GM12872 (cell line): Measurements from ENCODE around the gene NYAP2.

Experiments used
- TF ChIP-seq, protein P1 (sequence below): IDR thresholded peaks from 3 replicates; pipeline ENCODE4 v1.5.1; 2011; ENCODE audit warnings: low read depth, mild to moderate bottlenecking, low read length, moderate library complexity; ENCODE audit not compliant: insufficient read depth

The NYAP2 gene

DNA sequence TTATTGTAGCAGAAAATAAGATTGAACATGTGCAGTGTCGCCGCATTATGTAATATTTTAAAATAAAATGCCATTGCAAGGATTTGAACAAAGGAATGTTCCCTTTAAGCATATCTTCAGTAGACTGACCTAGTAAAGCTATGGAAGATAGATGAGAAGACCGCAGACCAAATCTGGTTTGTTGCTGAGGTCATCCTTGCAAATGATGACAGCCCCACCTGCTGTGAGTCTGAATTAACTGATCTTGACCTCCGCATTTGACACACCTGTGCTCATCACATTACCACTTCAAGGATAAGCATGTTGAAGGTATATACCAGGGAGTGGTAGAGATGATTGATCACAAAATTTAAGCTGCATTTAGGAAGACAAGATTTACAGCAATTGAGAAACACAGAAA is 96.2 kb downstream of the NYAP2 start:
- TF ChIP-seq, protein P1, sequence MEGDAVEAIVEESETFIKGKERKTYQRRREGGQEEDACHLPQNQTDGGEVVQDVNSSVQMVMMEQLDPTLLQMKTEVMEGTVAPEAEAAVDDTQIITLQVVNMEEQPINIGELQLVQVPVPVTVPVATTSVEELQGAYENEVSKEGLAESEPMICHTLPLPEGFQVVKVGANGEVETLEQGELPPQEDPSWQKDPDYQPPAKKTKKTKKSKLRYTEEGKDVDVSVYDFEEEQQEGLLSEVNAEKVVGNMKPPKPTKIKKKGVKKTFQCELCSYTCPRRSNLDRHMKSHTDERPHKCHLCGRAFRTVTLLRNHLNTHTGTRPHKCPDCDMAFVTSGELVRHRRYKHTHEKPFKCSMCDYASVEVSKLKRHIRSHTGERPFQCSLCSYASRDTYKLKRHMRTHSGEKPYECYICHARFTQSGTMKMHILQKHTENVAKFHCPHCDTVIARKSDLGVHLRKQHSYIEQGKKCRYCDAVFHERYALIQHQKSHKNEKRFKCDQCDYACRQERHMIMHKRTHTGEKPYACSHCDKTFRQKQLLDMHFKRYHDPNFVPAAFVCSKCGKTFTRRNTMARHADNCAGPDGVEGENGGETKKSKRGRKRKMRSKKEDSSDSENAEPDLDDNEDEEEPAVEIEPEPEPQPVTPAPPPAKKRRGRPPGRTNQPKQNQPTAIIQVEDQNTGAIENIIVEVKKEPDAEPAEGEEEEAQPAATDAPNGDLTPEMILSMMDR: no peak

DNA sequence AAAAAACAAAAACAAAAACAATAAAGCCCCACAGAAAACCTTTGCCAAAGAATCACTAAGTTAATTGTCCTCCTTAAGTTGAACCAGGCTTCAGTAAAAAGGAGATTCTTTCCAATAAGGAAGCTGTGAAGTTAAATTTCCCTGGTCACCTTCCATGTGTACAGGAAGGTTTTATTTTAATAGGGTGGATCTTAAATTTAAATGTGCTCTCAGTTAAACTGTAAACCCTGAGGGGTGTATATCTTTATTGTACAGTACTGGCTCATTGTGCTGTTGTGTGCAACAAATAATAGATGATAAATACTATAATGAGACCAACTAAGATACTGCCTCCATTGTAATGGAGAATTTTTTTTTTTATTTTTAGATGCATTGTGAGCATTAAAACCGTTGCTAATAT is 97.1 kb downstream of the NYAP2 start:
- TF ChIP-seq, protein P1: no peak

DNA sequence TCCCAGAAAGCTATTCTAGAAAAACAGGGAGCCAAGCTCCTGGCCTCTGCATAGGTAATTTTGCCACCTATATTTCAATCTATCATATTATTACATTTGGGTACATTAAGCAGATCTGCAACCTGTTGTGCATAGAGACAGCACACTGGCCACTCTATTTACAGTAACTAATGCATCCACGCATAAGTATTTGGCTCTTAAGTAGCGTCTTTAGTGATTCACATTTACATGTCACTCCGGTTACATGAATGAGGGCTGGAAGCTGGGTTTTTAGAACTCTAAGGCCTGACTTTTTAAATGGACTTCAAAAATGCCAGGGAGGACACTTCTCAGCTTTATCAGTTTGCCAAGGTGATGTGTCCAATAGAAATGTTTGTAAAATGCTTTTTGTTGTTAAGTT is 97.7 kb downstream of the NYAP2 start:
- TF ChIP-seq, protein P1: no peak

DNA sequence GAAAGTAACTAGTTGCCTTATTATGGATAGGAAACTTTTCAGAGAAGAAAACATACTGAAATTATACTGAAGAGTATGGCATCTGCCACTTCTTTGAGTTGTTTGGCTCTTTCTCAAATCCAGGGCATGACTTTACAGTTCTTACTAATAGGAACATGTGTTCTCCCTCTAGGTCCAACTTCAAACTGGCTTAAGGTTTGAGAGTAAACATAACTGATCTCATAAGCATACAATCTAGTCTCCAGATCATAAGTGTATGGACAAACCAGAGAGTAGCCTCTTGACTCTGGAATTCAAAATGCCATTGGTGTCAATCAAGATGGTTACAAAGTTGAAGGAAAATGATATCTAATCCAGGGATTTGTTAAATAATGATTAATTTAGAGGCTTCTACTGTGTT is 101.5 kb downstream of the NYAP2 start:
- TF ChIP-seq, protein P1: no peak

DNA sequence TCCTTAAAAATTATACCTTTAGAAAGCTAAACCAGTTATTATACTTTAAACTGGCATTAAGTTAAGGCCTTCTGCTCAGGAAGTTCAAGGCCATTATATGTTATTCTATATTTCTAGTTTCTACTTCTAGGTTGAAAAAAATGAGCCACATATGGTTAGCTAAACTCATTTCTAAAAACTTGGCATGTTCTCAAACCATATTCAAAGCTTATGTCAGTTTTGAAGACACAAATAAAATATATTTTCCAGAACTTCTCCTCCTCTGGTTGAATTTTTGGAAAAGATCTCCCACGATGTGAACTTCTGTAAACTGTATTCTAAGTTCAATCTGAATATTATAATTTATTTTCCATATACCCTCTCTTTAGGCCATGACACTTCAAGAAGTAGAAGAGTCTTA is 103.5 kb downstream of the NYAP2 start:
- TF ChIP-seq, protein P1: no peak

DNA sequence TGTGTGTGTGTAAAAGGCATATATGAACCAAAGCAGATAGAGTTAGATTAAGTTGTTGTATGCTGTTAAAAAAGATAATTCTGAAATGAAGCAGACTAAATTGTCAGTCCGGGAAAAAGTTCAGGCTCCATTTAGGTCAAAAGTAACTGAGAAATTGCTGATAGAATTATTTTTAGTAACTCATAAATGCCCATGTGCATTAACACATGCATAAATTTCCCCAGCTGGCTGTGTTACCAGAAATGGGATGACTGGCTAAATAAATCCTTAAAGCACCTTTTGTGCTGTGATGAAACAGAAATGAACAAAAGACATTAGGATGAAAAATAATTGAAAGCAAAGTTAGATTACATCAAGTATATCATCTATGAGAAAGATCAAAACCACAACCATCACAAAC is 111.3 kb downstream of the NYAP2 start:
- TF ChIP-seq, protein P1: no peak

DNA sequence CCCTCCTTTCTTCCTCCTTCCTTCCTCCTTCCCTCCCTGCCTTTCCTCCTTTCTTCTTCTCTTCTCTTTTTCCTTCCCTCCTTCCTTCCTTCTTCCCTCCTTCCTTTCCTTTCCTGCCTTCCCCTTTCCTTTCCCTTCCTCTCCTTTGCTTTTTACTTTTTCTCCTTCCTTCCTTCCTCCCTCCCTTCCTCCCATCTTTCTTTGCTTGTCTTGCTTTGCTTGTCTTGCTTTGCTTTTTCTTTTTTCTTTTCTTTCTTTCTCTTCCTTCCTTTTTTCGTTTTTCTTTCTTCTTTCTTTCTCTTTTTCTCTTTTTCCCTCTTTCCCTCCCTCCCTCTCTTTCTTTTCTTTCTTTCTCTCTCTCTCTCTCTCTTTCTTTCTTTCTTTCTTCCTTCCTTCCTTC is 113.0 kb downstream of the NYAP2 start:
- TF ChIP-seq, protein P1: no peak
